ENCODE measurements around the gene LRP8. TPM values are rescaled to one million over a fixed set of nuclear protein-coding genes. Genes with fewer than 3 reads are reported as not detected.

The LRP8 gene
- total and polyA plus RNA-seq, 2 donors (not counting 1 experiment from before 2014, with no cell fraction given): 7.8 to 9.4 TPM

GRCh38 chr1:53273526-53273925 lies 54.3 kb downstream of the LRP8 start:
- TF ChIP-seq, protein P1, sequence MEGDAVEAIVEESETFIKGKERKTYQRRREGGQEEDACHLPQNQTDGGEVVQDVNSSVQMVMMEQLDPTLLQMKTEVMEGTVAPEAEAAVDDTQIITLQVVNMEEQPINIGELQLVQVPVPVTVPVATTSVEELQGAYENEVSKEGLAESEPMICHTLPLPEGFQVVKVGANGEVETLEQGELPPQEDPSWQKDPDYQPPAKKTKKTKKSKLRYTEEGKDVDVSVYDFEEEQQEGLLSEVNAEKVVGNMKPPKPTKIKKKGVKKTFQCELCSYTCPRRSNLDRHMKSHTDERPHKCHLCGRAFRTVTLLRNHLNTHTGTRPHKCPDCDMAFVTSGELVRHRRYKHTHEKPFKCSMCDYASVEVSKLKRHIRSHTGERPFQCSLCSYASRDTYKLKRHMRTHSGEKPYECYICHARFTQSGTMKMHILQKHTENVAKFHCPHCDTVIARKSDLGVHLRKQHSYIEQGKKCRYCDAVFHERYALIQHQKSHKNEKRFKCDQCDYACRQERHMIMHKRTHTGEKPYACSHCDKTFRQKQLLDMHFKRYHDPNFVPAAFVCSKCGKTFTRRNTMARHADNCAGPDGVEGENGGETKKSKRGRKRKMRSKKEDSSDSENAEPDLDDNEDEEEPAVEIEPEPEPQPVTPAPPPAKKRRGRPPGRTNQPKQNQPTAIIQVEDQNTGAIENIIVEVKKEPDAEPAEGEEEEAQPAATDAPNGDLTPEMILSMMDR (IDR thresholded peaks at IDR 0.05): no peak
- no peak for TF ChIP-seq EZH2 (IDR thresholded peaks at IDR 0.05; ENCODE audit: borderline replicate concordance, insufficient read depth, low read depth, low read length, poor library complexity, severe bottlenecking)
- Mint-ChIP-seq H3K27me3 (no peaks in the 10 kb centered on the region), H3K4me1 (peaks cover 8% of the 10 kb centered on the region), H3K27ac (no peak overlapping the region), H3K9me3 (ENCODE audit: insufficient read depth) (no peaks in the 10 kb centered on the region), H3K4me3 (no peak overlapping the region)
- ChIA-PET CTCF (interaction anchor here (3.8 kb wide), 1 partner anchor 119 kb away, joined by 30 read pairs; no protein-coding TSS in a partner anchor), POLR2A (no interaction called here)
- DNase-seq: no peak
- Histone ChIP-seq H4K20me1 (ENCODE audit: control insufficient read depth, insufficient read depth, low read length, poor library complexity, severe bottlenecking) (no peaks in the 10 kb centered on the region), H3K27ac (ENCODE audit: low read length in 2 of 2) (no peak overlapping the region), H3K27me3 (replicated peaks in 1 of 4; ENCODE audit: control extremely low read depth in 1 of 4, control insufficient read depth in 3 of 4, insufficient read depth in 4 of 4, low read length in 3 of 4) (no peaks in the 10 kb centered on the region), H2AFZ (ENCODE audit: insufficient read depth, low read depth, low read length, poor library complexity, severe bottlenecking) (no peak overlapping the region), H3K4me1 (ENCODE audit: control insufficient read depth in 2 of 2, insufficient read depth in 2 of 2, low read length in 2 of 2) (peaks cover 0 to 10% of the 10 kb centered on the region in 2 donors), H3K9ac (ENCODE audit: low read length) (no peak overlapping the region), H3K4me3 (ENCODE audit: control extremely low read depth in 1 of 5, extremely low read depth in 1 of 5, insufficient read depth in 1 of 5, low read depth in 2 of 5, low read length in 4 of 5) (no peak overlapping the region), H3K4me2 (replicated peaks; ENCODE audit: low read depth, low read length, poor library complexity, severe bottlenecking) (no peak overlapping the region), H3K79me2 (ENCODE audit: control insufficient read depth, insufficient read depth, low read length) (no peaks in the 10 kb centered on the region), H3K36me3 (replicated peaks in 1 of 2; ENCODE audit: control extremely low read depth in 1 of 2, control insufficient read depth in 1 of 2, extremely low read depth in 1 of 2, insufficient read depth in 2 of 2, low read length in 1 of 2) (peaks cover 0 to 4% of the 10 kb centered on the region in 2 experiments), H3K9me3 (ENCODE audit: control extremely low read depth in 1 of 3, control insufficient read depth in 2 of 3, insufficient read depth in 1 of 3, low read length in 2 of 3) (no peaks in the 10 kb centered on the region)
- intact Hi-C loops (cut with micrococcal nuclease): no loop called here
- WGBS (ENCODE audit: insufficient coverage): 93% methylated on average over 2 of the region's 2 CpGs
- no peak for ATAC-seq (ENCODE audit: low read depth)

GRCh38 chr1:53272349-53272748 lies 55.5 kb downstream of the LRP8 start:
- no peak for ATAC-seq (ENCODE audit: low read depth)
- peaks cover 8% of the 10 kb centered on the region for H3K4me1 Mint-ChIP-seq

More at GRCh38 chr1:53272349-53272748, 55.5 kb downstream of the LRP8 start:
- no peak for TF ChIP-seq EZH2 (IDR thresholded peaks at IDR 0.05; ENCODE audit: borderline replicate concordance, insufficient read depth, low read depth, low read length, poor library complexity, severe bottlenecking)
- TF ChIP-seq, protein P1 (IDR thresholded peaks at IDR 0.05): no peak
- H3K27ac ChIP-seq (ENCODE audit: low read length in 2 of 2): no peak overlapping the region
- Mint-ChIP-seq H3K27me3 (no peaks in the 10 kb centered on the region), H3K27ac (no peak overlapping the region), H3K9me3 (ENCODE audit: insufficient read depth) (no peaks in the 10 kb centered on the region), H3K4me3 (no peak overlapping the region)
- intact Hi-C loops (cut with micrococcal nuclease): no loop called here
- DNase-seq: no peak
- H3K79me2 ChIP-seq (ENCODE audit: control insufficient read depth, insufficient read depth, low read length): no peaks in the 10 kb centered on the region
- H3K27me3 ChIP-seq (replicated peaks in 1 of 4; ENCODE audit: control extremely low read depth in 1 of 4, control insufficient read depth in 3 of 4, insufficient read depth in 4 of 4, low read length in 3 of 4): no peaks in the 10 kb centered on the region
- H3K36me3 ChIP-seq (replicated peaks in 1 of 2; ENCODE audit: control extremely low read depth in 1 of 2, control insufficient read depth in 1 of 2, extremely low read depth in 1 of 2, insufficient read depth in 2 of 2, low read length in 1 of 2): peaks cover 0 to 4% of the 10 kb centered on the region in 2 experiments
- WGBS (ENCODE audit: insufficient coverage): 95% methylated on average over 4 of the region's 4 CpGs
- H3K9ac ChIP-seq (ENCODE audit: low read length): no peak overlapping the region
- no peak overlapping the region for H3K4me2 ChIP-seq (replicated peaks; ENCODE audit: low read depth, low read length, poor library complexity, severe bottlenecking)
- no peaks in the 10 kb centered on the region for H4K20me1 ChIP-seq (ENCODE audit: control insufficient read depth, insufficient read depth, low read length, poor library complexity, severe bottlenecking)
- ChIA-PET POLR2A (no interaction called here), CTCF (interaction anchor here (1.5 kb wide), 1 partner anchor 121 kb away, joined by 6 read pairs; no protein-coding TSS in a partner anchor)
- no peak overlapping the region for H2AFZ ChIP-seq (ENCODE audit: insufficient read depth, low read depth, low read length, poor library complexity, severe bottlenecking)
- no peak overlapping the region for H3K4me3 ChIP-seq (ENCODE audit: control extremely low read depth in 1 of 5, extremely low read depth in 1 of 5, insufficient read depth in 1 of 5, low read depth in 2 of 5, low read length in 4 of 5)
- H3K9me3 ChIP-seq (ENCODE audit: control extremely low read depth in 1 of 3, control insufficient read depth in 2 of 3, insufficient read depth in 1 of 3, low read length in 2 of 3): no peaks in the 10 kb centered on the region
- H3K4me1 ChIP-seq (ENCODE audit: control insufficient read depth in 2 of 2, insufficient read depth in 2 of 2, low read length in 2 of 2): peaks cover 0 to 10% of the 10 kb centered on the region in 2 donors

Measured in B cell (primary cell).